BJ (cell line): ENCODE data around the gene PRR36. TPM values are rescaled to one million over a fixed set of nuclear protein-coding genes. Genes with fewer than 3 reads are reported as not detected.
A peak's percentile ranks its signal among the peaks of the same experiment; 100 is the strongest.

ENCODE experiments used
- CTCF ChIA-PET: fragments of 350-600 bp; formaldehyde crosslinking; extraction: SDS; loops from one replicate; lab custom pipeline; 2021; ENCODE audit warnings: antibody characterized with exemption, inconsistent platforms; lab: Yijun Ruan, JAX
- POLR2A ChIA-PET: fragments of 300-600 bp; sonication (Branson Sonifier 250); formaldehyde crosslinking; extraction: SDS; loops from one replicate; lab custom pipeline; 2021; ENCODE audit warnings: antibody characterized with exemption; lab: Charles Lee
- DNase-seq: peaks from one replicate; pipeline ENCODE4 v3.0.0-alpha.2; 2011; ENCODE audit warnings: low read depth
- H3K27me3 ChIP-seq: 2 replicates; pipeline ENCODE4 v1.6.0; 2011; ENCODE audit warnings: low read length; ENCODE audit not compliant: control insufficient read depth, insufficient read depth
- H3K36me3 ChIP-seq: 2 replicates; pipeline ENCODE4 v1.5.1; 2011; ENCODE audit warnings: low read length; ENCODE audit not compliant: control insufficient read depth, insufficient read depth
- H3K4me3 ChIP-seq: 2 replicates; pipeline ENCODE4 v1.5.1; 2011; ENCODE audit warnings: low read depth, mild to moderate bottlenecking, control low read depth, low read length
- polyA plus RNA-seq: library from polyadenylated mRNA; depleted of rRNA; stranded (reverse); fragments of >200 nt; gene quantifications from 2 replicates; pipeline ENCODE4 v1.2.3, GENCODE V29; 2011
- TF ChIP-seq, protein P1 (sequence below): IDR thresholded peaks from 2 replicates; pipeline ENCODE4 v1.5.1; 2011; ENCODE audit warnings: low read depth, mild to moderate bottlenecking, control low read depth, inconsistent platforms, low read length, moderate library complexity; ENCODE audit not compliant: insufficient read depth

Gene PRR36
- polyA plus RNA-seq, 1 experiment, result not detected

DNA sequence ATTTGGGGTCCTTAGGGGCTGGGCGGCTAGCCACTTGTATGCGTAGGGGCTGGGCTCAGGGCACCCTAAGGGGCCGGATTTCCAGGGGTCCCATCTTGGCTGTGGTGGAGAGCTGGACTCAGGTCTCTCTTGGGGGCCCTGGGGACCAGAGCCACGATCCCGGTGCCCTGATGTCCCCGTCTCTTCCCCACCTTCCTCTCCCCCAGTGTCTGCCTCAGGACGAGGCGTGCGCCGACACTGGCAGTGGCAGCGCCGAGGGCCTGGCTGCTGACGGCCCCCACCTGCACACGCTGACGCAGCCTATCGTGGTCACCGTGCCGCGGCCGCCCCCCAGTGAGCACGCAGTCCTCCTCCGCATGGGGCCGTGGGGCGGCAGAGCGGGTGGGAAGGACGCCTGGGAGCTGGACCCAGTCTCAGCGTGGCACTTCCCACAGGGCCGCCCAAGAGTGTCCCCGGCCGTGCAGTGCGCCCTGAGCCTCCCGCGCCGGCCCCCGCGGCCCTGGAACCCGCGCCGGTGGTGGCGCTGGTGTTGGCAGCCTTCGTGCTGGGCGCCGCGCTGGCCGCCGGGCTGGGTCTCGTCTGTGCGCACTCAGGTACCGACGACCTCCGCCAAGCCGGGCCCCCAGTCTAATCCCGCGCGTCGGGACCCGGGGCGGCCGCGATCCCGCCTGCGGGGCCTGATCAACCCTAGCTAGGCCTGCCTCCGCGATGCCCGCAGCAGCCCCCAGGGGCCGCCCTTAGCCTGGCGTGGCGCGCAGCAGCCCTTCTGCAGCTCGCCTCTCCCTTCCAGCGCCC, 43.3 kb upstream of the PRR36 start:
- TF ChIP-seq, protein P1, sequence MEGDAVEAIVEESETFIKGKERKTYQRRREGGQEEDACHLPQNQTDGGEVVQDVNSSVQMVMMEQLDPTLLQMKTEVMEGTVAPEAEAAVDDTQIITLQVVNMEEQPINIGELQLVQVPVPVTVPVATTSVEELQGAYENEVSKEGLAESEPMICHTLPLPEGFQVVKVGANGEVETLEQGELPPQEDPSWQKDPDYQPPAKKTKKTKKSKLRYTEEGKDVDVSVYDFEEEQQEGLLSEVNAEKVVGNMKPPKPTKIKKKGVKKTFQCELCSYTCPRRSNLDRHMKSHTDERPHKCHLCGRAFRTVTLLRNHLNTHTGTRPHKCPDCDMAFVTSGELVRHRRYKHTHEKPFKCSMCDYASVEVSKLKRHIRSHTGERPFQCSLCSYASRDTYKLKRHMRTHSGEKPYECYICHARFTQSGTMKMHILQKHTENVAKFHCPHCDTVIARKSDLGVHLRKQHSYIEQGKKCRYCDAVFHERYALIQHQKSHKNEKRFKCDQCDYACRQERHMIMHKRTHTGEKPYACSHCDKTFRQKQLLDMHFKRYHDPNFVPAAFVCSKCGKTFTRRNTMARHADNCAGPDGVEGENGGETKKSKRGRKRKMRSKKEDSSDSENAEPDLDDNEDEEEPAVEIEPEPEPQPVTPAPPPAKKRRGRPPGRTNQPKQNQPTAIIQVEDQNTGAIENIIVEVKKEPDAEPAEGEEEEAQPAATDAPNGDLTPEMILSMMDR, result peak; percentile 62
- Histone ChIP-seq H3K36me3 (peaks cover 7% of the 10 kb centered on the region), H3K4me3 (peak overlapping the region; percentile 49), H3K27me3 (no peaks in the 10 kb centered on the region)
- ChIA-PET CTCF (interaction anchor here (0.8 to 7.1 kb wide), 14 partner anchors 8 to 346 kb away, joined by 3 to 29 read pairs (median 4); partner anchors contain the start of genes CTXN1 and TIMM44), POLR2A (no interaction called here)
- DNase-seq, result no peak

DNA sequence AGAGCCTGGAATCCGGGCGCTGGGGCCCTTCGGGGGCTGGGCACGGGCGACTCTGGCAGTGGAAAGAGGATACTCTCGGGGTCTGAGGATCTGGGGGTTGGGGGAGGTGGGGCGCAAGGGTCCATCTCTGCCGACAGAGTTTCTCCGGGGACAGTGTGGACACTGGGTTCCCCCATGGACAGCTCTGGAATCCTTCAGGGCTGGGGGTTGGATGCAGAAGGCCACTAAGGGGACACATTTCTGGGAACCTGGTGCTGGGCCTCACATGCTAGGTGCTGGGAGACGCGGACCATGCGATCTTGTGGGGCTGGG, 42.7 kb upstream of the PRR36 start:
- Histone ChIP-seq H3K4me3 (peak overlapping the region; percentile 49), H3K36me3 (peaks cover 6% of the 10 kb centered on the region), H3K27me3 (no peaks in the 10 kb centered on the region)
- CTCF ChIA-PET, result interaction anchor here (0.8 to 1.4 kb wide), 4 partner anchors 9 to 332 kb away, joined by 3 read pairs; no protein-coding TSS in a partner anchor
- TF ChIP-seq, protein P1, result no peak
- POLR2A ChIA-PET, result no interaction called here
- no peak for DNase-seq

- Histone ChIP-seq H3K4me3 (peak overlapping the region; percentile 49), H3K27me3 (no peaks in the 10 kb centered on the region), H3K36me3 (peaks cover 6% of the 10 kb centered on the region)
- POLR2A ChIA-PET, result no interaction called here
- DNase-seq, result no peak
- TF ChIP-seq, protein P1, result no peak
- CTCF ChIA-PET, result interaction anchor here (0.5 to 1.4 kb wide), 6 partner anchors 8 to 64 kb away, joined by 3 to 6 read pairs (median 3); partner anchors contain the start of gene MAP2K7
Measured at GRCh38 chr19:7916103-7916954, 42.1 kb upstream of the PRR36 start.

GRCh38 chr19:7915250-7916102, 41.3 kb upstream of the PRR36 start:
- H3K27me3 ChIP-seq, result no peaks in the 10 kb centered on the region
- H3K4me3 ChIP-seq, result peak overlapping the region; percentile 49
- peaks cover 8% of the 10 kb centered on the region for H3K36me3 ChIP-seq
- no peak for DNase-seq
- ChIA-PET CTCF (interaction anchor here (0.5 to 1.4 kb wide), 5 partner anchors 8 to 63 kb away, joined by 3 to 6 read pairs (median 3); partner anchors contain the start of gene MAP2K7), POLR2A (no interaction called here)
- TF ChIP-seq, protein P1, result no peak
